Measurements from ENCODE around the gene WWOX. TPM values are rescaled to one million over a fixed set of nuclear protein-coding genes. Genes with fewer than 3 reads are reported as not detected.

The WWOX gene
- total and polyA plus RNA-seq, 2 of the 13 experiments (the other 11 are each of a cell fraction or from before 2014, with no cell fraction given), result 9.1 to 37.4 TPM

DNA sequence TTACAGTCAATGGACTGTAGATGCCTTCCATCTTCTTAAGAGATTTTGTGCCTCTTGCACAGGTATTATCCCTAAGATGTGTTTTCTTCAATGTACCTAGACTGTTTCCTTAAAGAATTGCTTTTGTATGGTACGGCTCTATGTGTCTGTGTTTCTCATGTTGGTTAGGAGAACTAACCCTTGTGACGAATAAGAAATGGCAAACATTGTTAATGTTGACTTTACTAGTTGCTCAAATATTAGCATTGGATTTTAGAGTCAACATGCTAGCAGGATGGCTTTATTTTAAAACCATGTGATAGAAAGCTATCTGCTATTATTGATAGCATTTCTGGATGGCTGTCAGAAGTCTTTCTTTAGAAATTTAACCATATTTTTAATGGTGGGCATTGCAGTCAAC lies 34.5 kb downstream of the WWOX start (continued):
- TF ChIP-seq, protein P1, sequence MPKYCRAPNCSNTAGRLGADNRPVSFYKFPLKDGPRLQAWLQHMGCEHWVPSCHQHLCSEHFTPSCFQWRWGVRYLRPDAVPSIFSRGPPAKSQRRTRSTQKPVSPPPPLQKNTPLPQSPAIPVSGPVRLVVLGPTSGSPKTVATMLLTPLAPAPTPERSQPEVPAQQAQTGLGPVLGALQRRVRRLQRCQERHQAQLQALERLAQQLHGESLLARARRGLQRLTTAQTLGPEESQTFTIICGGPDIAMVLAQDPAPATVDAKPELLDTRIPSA (CRISPR knock-in tag; IDR thresholded peaks at IDR 0.05; ENCODE audit: borderline replicate concordance), result no peak
- TF ChIP-seq MIXL1 (CRISPR knock-in tag; IDR thresholded peaks at IDR 0.05) (peak; percentile 84), ZNF788 (CRISPR knock-in tag; IDR thresholded peaks at IDR 0.05; ENCODE audit: borderline replicate concordance) (no peak), NR2F6 (IDR thresholded peaks at IDR 0.05) (peak; percentile 27; the same call in 1 of the 2 replicates), NR2F6 (CRISPR knock-in tag; IDR thresholded peaks at IDR 0.05) (peak; percentile 27), IRX3 (CRISPR knock-in tag; IDR thresholded peaks at IDR 0.05; ENCODE audit: borderline replicate concordance, low read depth) (no peak), SNRNP70 (IDR thresholded peaks at IDR 0.05; ENCODE audit: low read depth, low read length) (no peak), NFE2L1 (CRISPR knock-in tag; IDR thresholded peaks at IDR 0.05; ENCODE audit: borderline replicate concordance) (no peak), XBP1 (CRISPR knock-in tag; IDR thresholded peaks at IDR 0.05) (no peak), ZNF24 (IDR thresholded peaks at IDR 0.05) (0 out of 2 replicates have a peak, but pooled peaks have one; percentile 22), HNF4A (CRISPR knock-in tag; IDR thresholded peaks at IDR 0.05) (peak; percentile 71), PAX8 (CRISPR knock-in tag; IDR thresholded peaks at IDR 0.05; ENCODE audit: borderline replicate concordance) (no peak), DMAP1 (CRISPR knock-in tag; IDR thresholded peaks at IDR 0.05) (no peak), MYC (CRISPR knock-in tag; IDR thresholded peaks at IDR 0.05; ENCODE audit: borderline replicate concordance) (no peak), ZNF235 (CRISPR knock-in tag; IDR thresholded peaks at IDR 0.05; ENCODE audit: borderline replicate concordance) (no peak), ZNF883 (CRISPR knock-in tag; IDR thresholded peaks at IDR 0.05; ENCODE audit: not compliant biosample characterization) (no peak), ZNF543 (CRISPR knock-in tag; IDR thresholded peaks at IDR 0.05) (no peak), ZNF34 (CRISPR knock-in tag; IDR thresholded peaks at IDR 0.05; ENCODE audit: borderline replicate concordance) (no peak), ZNF678 (CRISPR knock-in tag; IDR thresholded peaks at IDR 0.05) (no peak), ZNF160 (CRISPR knock-in tag; IDR thresholded peaks at IDR 0.05) (no peak), RFXAP (CRISPR knock-in tag; IDR thresholded peaks at IDR 0.05; ENCODE audit: borderline replicate concordance) (no peak), NFRKB (IDR thresholded peaks at IDR 0.05) (no peak), CAMTA2 (CRISPR knock-in tag; IDR thresholded peaks at IDR 0.05; ENCODE audit: borderline replicate concordance) (no peak), SIN3B (IDR thresholded peaks at IDR 0.05; ENCODE audit: low read length) (no peak)
- TF ChIP-seq, protein P2, sequence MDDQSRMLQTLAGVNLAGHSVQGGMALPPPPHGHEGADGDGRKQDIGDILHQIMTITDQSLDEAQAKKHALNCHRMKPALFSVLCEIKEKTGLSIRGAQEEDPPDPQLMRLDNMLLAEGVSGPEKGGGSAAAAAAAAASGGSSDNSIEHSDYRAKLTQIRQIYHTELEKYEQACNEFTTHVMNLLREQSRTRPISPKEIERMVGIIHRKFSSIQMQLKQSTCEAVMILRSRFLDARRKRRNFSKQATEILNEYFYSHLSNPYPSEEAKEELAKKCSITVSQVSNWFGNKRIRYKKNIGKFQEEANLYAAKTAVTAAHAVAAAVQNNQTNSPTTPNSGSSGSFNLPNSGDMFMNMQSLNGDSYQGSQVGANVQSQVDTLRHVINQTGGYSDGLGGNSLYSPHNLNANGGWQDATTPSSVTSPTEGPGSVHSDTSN (CRISPR knock-in tag; IDR thresholded peaks at IDR 0.05; ENCODE audit: borderline replicate concordance), result no peak
- TF ChIP-seq, protein P3, sequence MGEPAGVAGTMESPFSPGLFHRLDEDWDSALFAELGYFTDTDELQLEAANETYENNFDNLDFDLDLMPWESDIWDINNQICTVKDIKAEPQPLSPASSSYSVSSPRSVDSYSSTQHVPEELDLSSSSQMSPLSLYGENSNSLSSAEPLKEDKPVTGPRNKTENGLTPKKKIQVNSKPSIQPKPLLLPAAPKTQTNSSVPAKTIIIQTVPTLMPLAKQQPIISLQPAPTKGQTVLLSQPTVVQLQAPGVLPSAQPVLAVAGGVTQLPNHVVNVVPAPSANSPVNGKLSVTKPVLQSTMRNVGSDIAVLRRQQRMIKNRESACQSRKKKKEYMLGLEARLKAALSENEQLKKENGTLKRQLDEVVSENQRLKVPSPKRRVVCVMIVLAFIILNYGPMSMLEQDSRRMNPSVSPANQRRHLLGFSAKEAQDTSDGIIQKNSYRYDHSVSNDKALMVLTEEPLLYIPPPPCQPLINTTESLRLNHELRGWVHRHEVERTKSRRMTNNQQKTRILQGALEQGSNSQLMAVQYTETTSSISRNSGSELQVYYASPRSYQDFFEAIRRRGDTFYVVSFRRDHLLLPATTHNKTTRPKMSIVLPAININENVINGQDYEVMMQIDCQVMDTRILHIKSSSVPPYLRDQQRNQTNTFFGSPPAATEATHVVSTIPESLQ (CRISPR knock-in tag; conservative IDR thresholded peaks at IDR 0.05), result no peak
- TF ChIP-seq, protein P4, sequence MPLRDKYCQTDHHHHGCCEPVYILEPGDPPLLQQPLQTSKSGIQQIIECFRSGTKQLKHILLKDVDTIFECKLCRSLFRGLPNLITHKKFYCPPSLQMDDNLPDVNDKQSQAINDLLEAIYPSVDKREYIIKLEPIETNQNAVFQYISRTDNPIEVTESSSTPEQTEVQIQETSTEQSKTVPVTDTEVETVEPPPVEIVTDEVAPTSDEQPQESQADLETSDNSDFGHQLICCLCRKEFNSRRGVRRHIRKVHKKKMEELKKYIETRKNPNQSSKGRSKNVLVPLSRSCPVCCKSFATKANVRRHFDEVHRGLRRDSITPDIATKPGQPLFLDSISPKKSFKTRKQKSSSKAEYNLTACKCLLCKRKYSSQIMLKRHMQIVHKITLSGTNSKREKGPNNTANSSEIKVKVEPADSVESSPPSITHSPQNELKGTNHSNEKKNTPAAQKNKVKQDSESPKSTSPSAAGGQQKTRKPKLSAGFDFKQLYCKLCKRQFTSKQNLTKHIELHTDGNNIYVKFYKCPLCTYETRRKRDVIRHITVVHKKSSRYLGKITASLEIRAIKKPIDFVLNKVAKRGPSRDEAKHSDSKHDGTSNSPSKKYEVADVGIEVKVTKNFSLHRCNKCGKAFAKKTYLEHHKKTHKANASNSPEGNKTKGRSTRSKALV (CRISPR knock-in tag; IDR thresholded peaks at IDR 0.05), result no peak
- TF ChIP-seq, protein P5, sequence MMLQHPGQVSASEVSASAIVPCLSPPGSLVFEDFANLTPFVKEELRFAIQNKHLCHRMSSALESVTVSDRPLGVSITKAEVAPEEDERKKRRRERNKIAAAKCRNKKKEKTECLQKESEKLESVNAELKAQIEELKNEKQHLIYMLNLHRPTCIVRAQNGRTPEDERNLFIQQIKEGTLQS (CRISPR knock-in tag; IDR thresholded peaks at IDR 0.05), result no peak
